HEK293 (cell line): ENCODE data around the gene POLR1D.

Experiments used
- CTCF ChIA-PET: fragments of 350-600 bp; formaldehyde crosslinking; extraction: SDS; loops from one replicate; lab custom pipeline; 2021; ENCODE audit warnings: antibody characterized with exemption; lab: Yijun Ruan, JAX
- POLR2A ChIA-PET: fragments of 300-600 bp; formaldehyde crosslinking; extraction: SDS; loops from one replicate; lab custom pipeline; 2020; ENCODE audit warnings: antibody characterized with exemption, inconsistent platforms; lab: Yijun Ruan, JAX
- H3K27ac ChIP-seq: fragments of 200-500 bp; sonication (Bioruptor generic); 2 replicates; pipeline ENCODE4 v1.5.1; 2014; ENCODE audit warnings: low read depth, low read length, control low read depth, inconsistent platforms; ENCODE audit errors: extremely low read depth
- H3K36me3 ChIP-seq, 2 experiments: fragments of 200-500 bp in 1 of 2; sonication (Bioruptor generic) in 1 of 2; 1 replicate in 1 of 2; 2 replicates in 1 of 2; pipeline ENCODE4 v1.5.1; 2014 to 2017; ENCODE audit warnings: inconsistent platforms in 2 of 2, low read length in 2 of 2; ENCODE audit not compliant: control insufficient read depth in 2 of 2, insufficient read depth in 1 of 2
- H3K4me1 ChIP-seq: fragments of 200-500 bp; sonication (Bioruptor generic); 2 replicates; pipeline ENCODE4 v1.5.1; 2014; ENCODE audit warnings: mild to moderate bottlenecking, low read length, inconsistent platforms; ENCODE audit not compliant: control insufficient read depth, insufficient read depth
- H3K4me3 ChIP-seq: 2 replicates; pipeline ENCODE4 v1.5.1; 2011; ENCODE audit warnings: low read depth, mild to moderate bottlenecking, control low read depth, low read length, moderate library complexity
- H3K9me3 ChIP-seq: fragments of 200-500 bp; sonication (Bioruptor generic); 2 replicates; pipeline ENCODE4 v1.5.1; 2014; ENCODE audit warnings: low read depth, low read length, inconsistent platforms; ENCODE audit not compliant: control insufficient read depth, insufficient read depth
- GFI1B ChIP-seq: fragments of 450-650 bp; formaldehyde crosslinking; IDR thresholded peaks from 2 replicates; pipeline ENCODE4 v1.5.1; 2016; ENCODE audit warnings: missing biosample characterization, missing genetic modification characterization
- KLF1 ChIP-seq: fragments of 450-650 bp; formaldehyde crosslinking; IDR thresholded peaks from 2 replicates; pipeline ENCODE4 v1.5.1; 2016; ENCODE audit warnings: missing biosample characterization, missing genetic modification characterization
- KLF17 ChIP-seq: fragments of 450-650 bp; formaldehyde crosslinking; IDR thresholded peaks from 2 replicates; pipeline ENCODE4 v1.5.1; 2016; ENCODE audit warnings: missing biosample characterization, missing genetic modification characterization
- KLF9 ChIP-seq: fragments of 450-650 bp; formaldehyde crosslinking; IDR thresholded peaks from 2 replicates; pipeline ENCODE4 v1.5.1; 2016; ENCODE audit warnings: missing biosample characterization, missing genetic modification characterization, low read depth
- MEIS1 ChIP-seq: sonication (generic); formaldehyde crosslinking; IDR thresholded peaks from 2 replicates; pipeline ENCODE4 v1.8.1; 2022; ENCODE audit warnings: missing genetic modification reagents, mild to moderate bottlenecking, borderline replicate concordance
- SP7 ChIP-seq: fragments of 450-650 bp; formaldehyde crosslinking; IDR thresholded peaks from 2 replicates; pipeline ENCODE4 v1.5.1; 2016; ENCODE audit warnings: missing biosample characterization, missing genetic modification characterization
- YY1 ChIP-seq: fragments of 450-650 bp; formaldehyde crosslinking; IDR thresholded peaks from 2 replicates; pipeline ENCODE4 v1.5.1; 2018; ENCODE audit warnings: missing biosample characterization, missing genetic modification characterization
- ZBTB20 ChIP-seq: fragments of 450-650 bp; formaldehyde crosslinking; IDR thresholded peaks from 2 replicates; pipeline ENCODE4 v1.5.1; 2016; ENCODE audit warnings: missing biosample characterization, missing genetic modification characterization
- ZBTB21 ChIP-seq: fragments of 450-650 bp; formaldehyde crosslinking; IDR thresholded peaks from 2 replicates; pipeline ENCODE4 v1.5.1; 2017; ENCODE audit warnings: missing biosample characterization, missing genetic modification characterization
- ZNF10 ChIP-seq: fragments of 450-650 bp; formaldehyde crosslinking; IDR thresholded peaks from 2 replicates; pipeline ENCODE4 v1.5.1; 2017; ENCODE audit warnings: missing biosample characterization, missing genetic modification characterization
- ZNF280D ChIP-seq: fragments of 450-650 bp; formaldehyde crosslinking; IDR thresholded peaks from 2 replicates; pipeline ENCODE4 v1.5.1; 2016; ENCODE audit warnings: missing biosample characterization, missing genetic modification characterization
- ZNF311 ChIP-seq: fragments of 450-650 bp; formaldehyde crosslinking; IDR thresholded peaks from 2 replicates; pipeline ENCODE4 v1.5.1; 2017; ENCODE audit warnings: missing biosample characterization, missing genetic modification characterization, borderline replicate concordance
- ZNF350 ChIP-seq: fragments of 450-650 bp; formaldehyde crosslinking; IDR thresholded peaks from 2 replicates; pipeline ENCODE4 v1.5.0; 2017; ENCODE audit warnings: missing biosample characterization, mild to moderate bottlenecking, missing genetic modification characterization
- ZNF510 ChIP-seq: fragments of 450-650 bp; formaldehyde crosslinking; IDR thresholded peaks from 2 replicates; pipeline ENCODE4 v1.5.1; 2018; ENCODE audit warnings: mild to moderate bottlenecking, missing genetic modification characterization, missing biosample characterization; ENCODE audit not compliant: insufficient replicate concordance
- ZNF549 ChIP-seq: fragments of 450-650 bp; IDR thresholded peaks from 2 replicates; pipeline ENCODE4 v1.5.1; 2018; ENCODE audit warnings: missing biosample characterization, missing genetic modification characterization, mild to moderate bottlenecking, inconsistent platforms, moderate library complexity
- ZNF624 ChIP-seq: fragments of 450-650 bp; formaldehyde crosslinking; IDR thresholded peaks from 2 replicates; pipeline ENCODE4 v1.5.1; 2017; ENCODE audit warnings: missing biosample characterization, missing genetic modification characterization
- ZNF670 ChIP-seq: fragments of 450-650 bp; formaldehyde crosslinking; IDR thresholded peaks from 2 replicates; pipeline ENCODE4 v1.5.1; 2016; ENCODE audit warnings: missing biosample characterization, missing genetic modification characterization, low read depth
- ZNF747 ChIP-seq: fragments of 450-650 bp; formaldehyde crosslinking; IDR thresholded peaks from 2 replicates; pipeline ENCODE4 v1.5.1; 2016; ENCODE audit warnings: missing biosample characterization, missing genetic modification characterization
- ZNF843 ChIP-seq: fragments of 450-650 bp; formaldehyde crosslinking; IDR thresholded peaks from 2 replicates; pipeline ENCODE4 v1.5.1; 2016; ENCODE audit warnings: missing biosample characterization, missing genetic modification characterization
- TF ChIP-seq, protein P1 (sequence below): fragments of 450-650 bp; formaldehyde crosslinking; optimal IDR thresholded peaks from 2 replicates; pipeline ENCODE3; 2016; ENCODE audit warnings: missing biosample characterization, mild to moderate bottlenecking, missing genetic modification characterization
- TF ChIP-seq, protein P2 (sequence below): fragments of 450-650 bp; formaldehyde crosslinking; IDR thresholded peaks from 2 replicates; pipeline ENCODE4 v1.5.1; 2016; ENCODE audit warnings: missing biosample characterization, missing genetic modification characterization
- TF ChIP-seq, protein P3 (sequence below): fragments of 450-650 bp; formaldehyde crosslinking; IDR thresholded peaks from 2 replicates; pipeline ENCODE4 v1.5.1; 2016; ENCODE audit warnings: missing biosample characterization, missing genetic modification characterization
- TF ChIP-seq, protein P4 (sequence below): fragments of 450-650 bp; formaldehyde crosslinking; IDR thresholded peaks from 2 replicates; pipeline ENCODE4 v1.5.1; 2016; ENCODE audit warnings: missing biosample characterization, missing genetic modification characterization, borderline replicate concordance

Gene POLR1D

DNA sequence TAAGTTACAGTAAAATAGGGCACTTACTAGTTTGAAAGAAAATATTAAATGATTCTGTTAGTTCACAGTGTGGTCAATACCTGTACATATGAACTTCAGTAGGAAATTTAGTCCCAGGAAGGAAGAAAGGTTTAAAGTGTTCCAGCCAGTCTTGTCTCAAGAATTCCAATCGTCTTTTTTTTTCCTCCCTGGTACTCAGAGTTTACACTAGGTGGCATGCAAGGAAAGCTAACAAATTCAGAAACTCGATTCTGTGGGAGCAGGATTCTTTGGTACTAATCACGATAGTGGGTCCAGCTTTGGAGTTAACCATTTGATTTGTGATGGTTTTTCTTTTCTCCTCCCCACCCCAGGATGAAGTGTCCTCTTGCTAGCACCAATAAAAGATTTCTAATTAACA is 43.6 kb downstream of the POLR1D start:
- no peaks in the 10 kb centered on the region for H3K4me1 ChIP-seq
- CTCF ChIA-PET, result interaction anchor here (0.6 to 2.6 kb wide), 3 partner anchors 42 to 731 kb away, joined by 3 to 10 read pairs (median 3); no protein-coding TSS in a partner anchor
- H3K27ac ChIP-seq, result no peak overlapping the region
- no peak overlapping the region for H3K4me3 ChIP-seq
- peaks cover 0 to 15% of the 10 kb centered on the region in 2 experiments; a peak in 1 of 3 replicates for H3K36me3 ChIP-seq
- TF ChIP-seq ZBTB20 (tag by site-specific recombination) (no peak), ZNF624 (tag by site-specific recombination) (no peak), ZNF549 (tag by site-specific recombination) (no peak), ZNF350 (no peak), ZNF747 (tag by site-specific recombination) (no peak), MEIS1 (CRISPR knock-in tag) (no peak), KLF9 (tag by site-specific recombination) (no peak)
- TF ChIP-seq, protein P1, sequence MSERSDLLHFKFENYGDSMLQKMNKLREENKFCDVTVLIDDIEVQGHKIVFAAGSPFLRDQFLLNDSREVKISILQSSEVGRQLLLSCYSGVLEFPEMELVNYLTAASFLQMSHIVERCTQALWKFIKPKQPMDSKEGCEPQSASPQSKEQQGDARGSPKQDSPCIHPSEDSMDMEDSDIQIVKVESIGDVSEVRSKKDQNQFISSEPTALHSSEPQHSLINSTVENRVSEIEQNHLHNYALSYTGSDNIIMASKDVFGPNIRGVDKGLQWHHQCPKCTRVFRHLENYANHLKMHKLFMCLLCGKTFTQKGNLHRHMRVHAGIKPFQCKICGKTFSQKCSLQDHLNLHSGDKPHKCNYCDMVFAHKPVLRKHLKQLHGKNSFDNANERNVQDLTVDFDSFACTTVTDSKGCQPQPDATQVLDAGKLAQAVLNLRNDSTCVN (tag by site-specific recombination), result no peak
- TF ChIP-seq, protein P2, sequence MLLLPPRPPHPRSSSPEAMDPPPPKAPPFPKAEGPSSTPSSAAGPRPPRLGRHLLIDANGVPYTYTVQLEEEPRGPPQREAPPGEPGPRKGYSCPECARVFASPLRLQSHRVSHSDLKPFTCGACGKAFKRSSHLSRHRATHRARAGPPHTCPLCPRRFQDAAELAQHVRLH (tag by site-specific recombination), result no peak
- POLR2A ChIA-PET, result no interaction called here
- no peaks in the 10 kb centered on the region for H3K9me3 ChIP-seq

- no peak overlapping the region for H3K4me3 ChIP-seq
- H3K4me1 ChIP-seq, result no peaks in the 10 kb centered on the region
- POLR2A ChIA-PET, result no interaction called here
- CTCF ChIA-PET, result interaction anchor here (0.6 to 2.6 kb wide), 2 partner anchors 42 to 161 kb away, joined by 3 to 10 read pairs; no protein-coding TSS in a partner anchor
- H3K9me3 ChIP-seq, result no peaks in the 10 kb centered on the region
- H3K27ac ChIP-seq, result no peak overlapping the region
- H3K36me3 ChIP-seq, result peaks cover 0 to 12% of the 10 kb centered on the region in 2 experiments; a peak in 1 of 3 replicates
- TF ChIP-seq ZNF670 (no peak), ZNF280D (no peak), ZNF843 (tag by site-specific recombination) (no peak), YY1 (tag by site-specific recombination) (no peak), ZNF510 (tag by site-specific recombination) (no peak), ZNF10 (no peak), GFI1B (tag by site-specific recombination) (no peak), ZNF311 (tag by site-specific recombination) (no peak), KLF1 (tag by site-specific recombination) (no peak), ZBTB21 (no peak), ZNF747 (tag by site-specific recombination) (no peak), KLF17 (tag by site-specific recombination) (no peak), SP7 (tag by site-specific recombination) (no peak)
- TF ChIP-seq, protein P3, sequence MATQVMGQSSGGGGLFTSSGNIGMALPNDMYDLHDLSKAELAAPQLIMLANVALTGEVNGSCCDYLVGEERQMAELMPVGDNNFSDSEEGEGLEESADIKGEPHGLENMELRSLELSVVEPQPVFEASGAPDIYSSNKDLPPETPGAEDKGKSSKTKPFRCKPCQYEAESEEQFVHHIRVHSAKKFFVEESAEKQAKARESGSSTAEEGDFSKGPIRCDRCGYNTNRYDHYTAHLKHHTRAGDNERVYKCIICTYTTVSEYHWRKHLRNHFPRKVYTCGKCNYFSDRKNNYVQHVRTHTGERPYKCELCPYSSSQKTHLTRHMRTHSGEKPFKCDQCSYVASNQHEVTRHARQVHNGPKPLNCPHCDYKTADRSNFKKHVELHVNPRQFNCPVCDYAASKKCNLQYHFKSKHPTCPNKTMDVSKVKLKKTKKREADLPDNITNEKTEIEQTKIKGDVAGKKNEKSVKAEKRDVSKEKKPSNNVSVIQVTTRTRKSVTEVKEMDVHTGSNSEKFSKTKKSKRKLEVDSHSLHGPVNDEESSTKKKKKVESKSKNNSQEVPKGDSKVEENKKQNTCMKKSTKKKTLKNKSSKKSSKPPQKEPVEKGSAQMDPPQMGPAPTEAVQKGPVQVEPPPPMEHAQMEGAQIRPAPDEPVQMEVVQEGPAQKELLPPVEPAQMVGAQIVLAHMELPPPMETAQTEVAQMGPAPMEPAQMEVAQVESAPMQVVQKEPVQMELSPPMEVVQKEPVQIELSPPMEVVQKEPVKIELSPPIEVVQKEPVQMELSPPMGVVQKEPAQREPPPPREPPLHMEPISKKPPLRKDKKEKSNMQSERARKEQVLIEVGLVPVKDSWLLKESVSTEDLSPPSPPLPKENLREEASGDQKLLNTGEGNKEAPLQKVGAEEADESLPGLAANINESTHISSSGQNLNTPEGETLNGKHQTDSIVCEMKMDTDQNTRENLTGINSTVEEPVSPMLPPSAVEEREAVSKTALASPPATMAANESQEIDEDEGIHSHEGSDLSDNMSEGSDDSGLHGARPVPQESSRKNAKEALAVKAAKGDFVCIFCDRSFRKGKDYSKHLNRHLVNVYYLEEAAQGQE (tag by site-specific recombination), result no peak
- TF ChIP-seq, protein P4, sequence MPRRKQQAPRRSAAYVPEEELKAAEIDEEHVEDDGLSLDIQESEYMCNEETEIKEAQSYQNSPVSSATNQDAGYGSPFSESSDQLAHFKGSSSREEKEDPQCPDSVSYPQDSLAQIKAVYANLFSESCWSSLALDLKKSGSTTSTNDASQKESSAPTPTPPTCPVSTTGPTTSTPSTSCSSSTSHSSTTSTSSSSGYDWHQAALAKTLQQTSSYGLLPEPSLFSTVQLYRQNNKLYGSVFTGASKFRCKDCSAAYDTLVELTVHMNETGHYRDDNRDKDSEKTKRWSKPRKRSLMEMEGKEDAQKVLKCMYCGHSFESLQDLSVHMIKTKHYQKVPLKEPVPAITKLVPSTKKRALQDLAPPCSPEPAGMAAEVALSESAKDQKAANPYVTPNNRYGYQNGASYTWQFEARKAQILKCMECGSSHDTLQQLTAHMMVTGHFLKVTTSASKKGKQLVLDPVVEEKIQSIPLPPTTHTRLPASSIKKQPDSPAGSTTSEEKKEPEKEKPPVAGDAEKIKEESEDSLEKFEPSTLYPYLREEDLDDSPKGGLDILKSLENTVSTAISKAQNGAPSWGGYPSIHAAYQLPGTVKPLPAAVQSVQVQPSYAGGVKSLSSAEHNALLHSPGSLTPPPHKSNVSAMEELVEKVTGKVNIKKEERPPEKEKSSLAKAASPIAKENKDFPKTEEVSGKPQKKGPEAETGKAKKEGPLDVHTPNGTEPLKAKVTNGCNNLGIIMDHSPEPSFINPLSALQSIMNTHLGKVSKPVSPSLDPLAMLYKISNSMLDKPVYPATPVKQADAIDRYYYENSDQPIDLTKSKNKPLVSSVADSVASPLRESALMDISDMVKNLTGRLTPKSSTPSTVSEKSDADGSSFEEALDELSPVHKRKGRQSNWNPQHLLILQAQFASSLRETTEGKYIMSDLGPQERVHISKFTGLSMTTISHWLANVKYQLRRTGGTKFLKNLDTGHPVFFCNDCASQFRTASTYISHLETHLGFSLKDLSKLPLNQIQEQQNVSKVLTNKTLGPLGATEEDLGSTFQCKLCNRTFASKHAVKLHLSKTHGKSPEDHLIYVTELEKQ (tag by site-specific recombination), result no peak
Measured at GRCh38 chr13:27665761-27666160, 44.1 kb downstream of the POLR1D start.
